Omental fat pad (tissue), 4 donors: ENCODE results near the gene ENHO. TPM values are rescaled to one million over a fixed set of nuclear protein-coding genes. Genes with fewer than 3 reads are reported as not detected.

Source experiments
- ATAC-seq: fragments of 150-250 bp; one replicate; pipeline ENCODE4 v1.9.1; 2016; ENCODE audit warnings: mild to moderate bottlenecking, moderate library complexity; ENCODE audit not compliant: low FRiP score
- DNase-seq: peaks from one replicate; pipeline ENCODE4 v3.0.0-alpha.2; 2019; ENCODE audit warnings: low spot score
- total RNA-seq, 4 donors: library from RNA; depleted of rRNA; stranded (reverse); fragments of >200 nt; gene quantifications; one replicate each; pipeline ENCODE4 v1.1.0, GENCODE V29; 2016
- TF ChIP-seq, protein P1 (sequence below), 3 donors: fragments of 450-650 bp; IDR thresholded peaks; one replicate each; pipeline ENCODE4 v1.5.1; 2016 to 2017; ENCODE audit warnings: antibody characterized with exemption in 3 of 3, mild to moderate bottlenecking in 3 of 3, moderate library complexity in 2 of 3

The ENHO gene
- total RNA-seq, 4 donors from 2014 or later, result not detected

DNA sequence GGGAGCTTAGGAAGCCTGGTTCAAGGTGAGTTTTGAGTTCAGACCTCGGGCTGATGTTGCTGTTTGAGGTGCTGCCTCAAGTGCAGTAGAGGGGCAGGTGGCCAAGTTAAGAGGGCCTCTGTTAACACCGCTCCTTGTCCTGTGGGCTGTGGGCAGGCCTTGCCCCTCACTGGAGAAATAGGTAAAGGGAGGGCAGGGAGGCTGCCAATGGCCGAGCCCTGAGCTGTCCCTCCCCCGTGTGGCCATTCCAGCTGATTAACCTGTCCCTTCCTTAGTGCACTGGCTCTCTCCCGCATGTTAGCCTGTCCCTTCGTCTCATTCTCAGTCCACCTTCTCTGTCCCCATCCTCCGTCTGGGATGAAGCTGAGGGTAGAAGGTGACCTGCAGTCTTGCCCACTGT is 45.3 kb upstream of the ENHO start:
- TF ChIP-seq, protein P1, sequence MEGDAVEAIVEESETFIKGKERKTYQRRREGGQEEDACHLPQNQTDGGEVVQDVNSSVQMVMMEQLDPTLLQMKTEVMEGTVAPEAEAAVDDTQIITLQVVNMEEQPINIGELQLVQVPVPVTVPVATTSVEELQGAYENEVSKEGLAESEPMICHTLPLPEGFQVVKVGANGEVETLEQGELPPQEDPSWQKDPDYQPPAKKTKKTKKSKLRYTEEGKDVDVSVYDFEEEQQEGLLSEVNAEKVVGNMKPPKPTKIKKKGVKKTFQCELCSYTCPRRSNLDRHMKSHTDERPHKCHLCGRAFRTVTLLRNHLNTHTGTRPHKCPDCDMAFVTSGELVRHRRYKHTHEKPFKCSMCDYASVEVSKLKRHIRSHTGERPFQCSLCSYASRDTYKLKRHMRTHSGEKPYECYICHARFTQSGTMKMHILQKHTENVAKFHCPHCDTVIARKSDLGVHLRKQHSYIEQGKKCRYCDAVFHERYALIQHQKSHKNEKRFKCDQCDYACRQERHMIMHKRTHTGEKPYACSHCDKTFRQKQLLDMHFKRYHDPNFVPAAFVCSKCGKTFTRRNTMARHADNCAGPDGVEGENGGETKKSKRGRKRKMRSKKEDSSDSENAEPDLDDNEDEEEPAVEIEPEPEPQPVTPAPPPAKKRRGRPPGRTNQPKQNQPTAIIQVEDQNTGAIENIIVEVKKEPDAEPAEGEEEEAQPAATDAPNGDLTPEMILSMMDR (IDR thresholded peaks at IDR 0.05), result no peak
- ATAC-seq, result no peak
- DNase-seq, result no peak

DNA sequence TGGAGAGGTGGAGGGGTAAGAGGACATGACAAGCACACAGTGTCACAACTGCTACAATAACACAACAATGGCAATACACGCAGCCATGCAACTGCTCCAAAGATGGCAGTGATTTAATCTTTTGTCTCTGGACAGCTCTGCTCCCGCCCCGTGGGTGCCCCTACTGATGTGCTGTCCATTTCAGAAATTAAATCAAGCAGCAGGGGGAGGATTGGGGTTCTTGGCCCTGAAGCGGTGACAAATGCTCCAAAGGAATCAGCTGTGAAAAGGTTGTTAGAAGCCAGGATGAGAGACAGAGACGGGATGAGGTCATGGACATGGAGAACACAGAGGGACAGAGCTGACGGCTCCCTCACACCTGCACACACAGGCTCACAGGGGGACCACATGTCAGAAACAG is 44.2 kb upstream of the ENHO start:
- DNase-seq (no peak), ATAC-seq (no peak)
- TF ChIP-seq, protein P1 (IDR thresholded peaks at IDR 0.05), result no peak

- TF ChIP-seq, protein P1 (IDR thresholded peaks at IDR 0.05), result no peak
- DNase-seq (no peak), ATAC-seq (no peak)
Observed at GRCh38 chr9:34566322-34566721, 43.5 kb upstream of the ENHO start.

DNA sequence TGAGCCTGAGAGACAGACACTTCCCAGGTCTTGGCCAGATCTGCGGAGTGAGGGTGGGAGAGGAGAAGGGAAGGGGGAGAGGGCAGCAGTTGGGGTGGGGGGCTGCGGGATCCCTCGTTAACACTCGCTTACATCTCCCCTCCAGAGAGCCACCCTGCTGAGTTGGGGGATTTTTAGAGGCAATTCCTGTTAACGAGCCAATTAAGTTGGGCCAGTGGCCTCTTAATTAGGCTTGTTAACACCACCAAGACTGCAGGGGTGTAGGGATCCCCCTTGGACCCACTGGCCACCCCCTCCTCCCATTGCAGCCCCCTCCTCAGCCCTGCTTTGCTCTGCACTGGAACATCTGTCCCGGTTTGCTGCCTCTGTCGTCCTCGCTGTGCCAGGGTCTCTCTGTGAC is 43.1 kb upstream of the ENHO start:
- no peak for ATAC-seq
- TF ChIP-seq, protein P1 (IDR thresholded peaks at IDR 0.05), result no peak

DNA sequence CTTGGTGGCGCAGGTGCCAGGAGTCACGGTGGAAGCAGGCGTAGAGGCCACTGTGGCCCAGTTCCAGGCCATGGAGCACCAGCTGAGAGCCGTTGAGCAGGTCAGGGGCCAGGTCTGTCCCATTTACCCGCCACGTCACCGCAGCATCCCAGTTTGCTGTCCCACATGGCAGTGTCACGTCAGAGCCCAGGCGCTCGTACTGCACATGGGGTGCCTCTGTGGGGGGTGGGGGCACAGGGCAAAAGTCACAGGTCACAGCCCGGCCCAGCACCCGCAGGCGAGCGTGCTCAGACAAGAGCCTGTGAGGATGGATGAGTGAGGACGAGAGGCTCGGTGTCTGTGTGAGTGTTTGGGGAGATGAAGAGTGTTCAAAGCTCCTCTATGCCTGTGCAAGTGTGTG is 41.8 kb upstream of the ENHO start:
- TF ChIP-seq, protein P1 (IDR thresholded peaks at IDR 0.05), result no peak
- DNase-seq (no peak), ATAC-seq (no peak)

More for the DNA sequence above, 43.1 kb upstream of the ENHO start:
- DNase-seq, result no peak

DNA sequence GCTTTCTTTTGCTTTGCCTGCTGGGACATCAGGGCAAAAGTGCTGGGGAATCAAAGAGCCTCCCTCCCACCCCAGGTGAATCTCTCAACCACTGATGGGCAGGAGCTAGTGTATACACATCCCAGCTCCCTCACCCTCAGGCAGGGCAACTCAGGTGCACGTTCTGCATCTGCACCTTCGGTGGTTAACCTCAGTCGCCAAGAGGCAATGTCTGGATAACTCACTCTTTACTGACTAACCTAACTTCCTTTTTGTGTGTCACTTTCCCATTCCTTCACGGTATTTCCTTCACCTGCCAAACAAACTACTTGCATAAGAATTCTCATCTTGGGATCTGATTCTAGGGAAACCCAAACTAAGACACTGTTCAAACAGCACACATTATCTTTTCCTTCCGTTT is 40.5 kb upstream of the ENHO start:
- DNase-seq, result no peak
- ATAC-seq, result no peak
- TF ChIP-seq, protein P1 (IDR thresholded peaks at IDR 0.05), result no peak

DNA sequence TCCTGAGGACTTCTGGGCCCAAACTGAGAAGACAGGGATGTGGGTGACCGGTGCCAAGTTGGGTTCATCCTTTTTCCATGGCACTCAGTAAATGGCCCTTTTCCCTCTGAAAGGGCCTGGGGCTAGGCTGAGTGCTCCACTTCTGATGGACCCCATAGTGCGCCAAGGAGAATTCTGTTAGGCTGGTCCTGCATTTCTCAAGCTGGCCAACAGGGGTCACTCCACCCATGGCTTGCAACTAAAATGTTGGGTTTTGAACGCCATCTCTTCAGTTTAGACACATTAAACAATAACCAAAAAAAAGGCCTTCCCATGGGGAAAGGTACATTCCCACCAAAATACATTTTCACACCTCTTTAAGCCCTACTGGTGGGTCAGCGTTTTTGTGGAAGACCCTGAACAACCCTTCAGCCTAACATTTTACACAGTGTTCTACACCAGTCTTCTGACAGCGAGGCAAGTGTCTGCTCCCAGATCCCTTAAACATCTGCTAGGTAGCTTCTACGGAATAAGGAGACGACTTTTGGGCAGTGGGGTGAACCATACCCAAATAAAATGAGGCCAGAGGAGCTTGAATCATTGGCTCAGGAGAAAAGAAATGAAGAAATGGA is 39.5 kb upstream of the ENHO start:
- ATAC-seq (no peak), DNase-seq (no peak)
- TF ChIP-seq, protein P1 (IDR thresholded peaks at IDR 0.05), result no peak
